KBM-7 (cell line): ENCODE measurements around the gene TMEM243.
A peak's percentile ranks its signal among the peaks of the same experiment; 100 is the strongest.
"Not testable (repeated sequence)": the region's sequence is repeated elsewhere in the genome, so short reads cannot be mapped to it uniquely, and the experiment has no call there.

ENCODE experiments used
- DNase-seq: peaks from one replicate; pipeline ENCODE4 v3.0.0-alpha.2; 2015
- in situ Hi-C: fragments of 300-500 bp; cut with MboI; formaldehyde crosslinking; loops from 2 replicates; pipeline ENCODE4 v1.14.3; 2020; ENCODE audit warnings: low sequenced_read_pairs, low pct_unique_long_range_greater_than_20kb, mixed read lengths

The TMEM243 gene, protein sequence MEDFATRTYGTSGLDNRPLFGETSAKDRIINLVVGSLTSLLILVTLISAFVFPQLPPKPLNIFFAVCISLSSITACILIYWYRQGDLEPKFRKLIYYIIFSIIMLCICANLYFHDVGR

GRCh38 chr7:87219545-87220025 is at the start of gene TMEM243:
Gene TMEM243, minus strand, starts transcription at chr7:87219732. Its CDS starts 229 bp downstream, at chr7:87219503.
- DNase-seq, result peak; percentile 96
- in situ Hi-C loops, result no loop called here

DNA sequence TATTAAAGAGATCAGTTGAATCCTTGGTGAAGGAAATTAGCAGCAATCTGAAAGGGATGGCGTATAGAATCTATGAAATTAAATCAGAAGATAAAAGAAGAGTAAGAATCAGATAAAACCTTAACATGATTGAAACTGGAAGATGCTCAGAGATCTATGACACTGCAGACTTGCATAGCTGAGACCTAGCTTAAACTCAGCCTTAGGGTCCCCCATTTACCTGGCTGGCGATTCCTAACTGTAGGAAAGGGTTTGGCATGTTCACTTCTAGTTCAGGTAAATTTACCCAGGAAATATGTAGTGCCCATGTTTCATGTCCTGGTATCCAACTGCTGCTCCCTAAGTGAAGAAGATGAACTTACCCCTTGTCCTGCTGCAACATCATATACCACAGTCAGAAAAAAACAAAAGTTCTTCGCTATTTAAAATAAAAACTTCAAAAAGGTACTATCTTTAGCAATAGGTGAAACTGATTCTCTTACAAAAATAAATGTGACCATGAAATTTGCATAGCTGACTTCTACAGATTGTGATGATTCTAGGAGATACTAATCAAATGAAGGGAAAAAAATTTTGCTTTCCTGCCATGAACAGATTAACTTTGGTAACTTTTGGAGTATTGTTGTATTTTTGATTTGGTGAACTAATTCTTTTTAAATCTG is 47.8 kb upstream of the TMEM243 start:
- DNase-seq, result no peak
- in situ Hi-C loops, result no loop called here

- no peak for DNase-seq
- in situ Hi-C loops, result no loop called here
Measured at GRCh38 chr7:87263537-87263936, 44.0 kb upstream of the TMEM243 start.

GRCh38 chr7:87253589-87254087 is 34.1 kb upstream of the TMEM243 start:
- in situ Hi-C loops, result no loop called here
- no peak for DNase-seq

GRCh38 chr7:87245671-87246070 is 26.1 kb upstream of the TMEM243 start:
- not testable (repeated sequence) for DNase-seq
- in situ Hi-C loops, result loop anchor here (25.0 kb wide), 1 partner anchor 308 kb away; no protein-coding TSS in a partner anchor

GRCh38 chr7:87238464-87239051 is 19.0 kb upstream of the TMEM243 start:
- DNase-seq, result not testable (repeated sequence)
- in situ Hi-C loops, result loop anchor here (25.0 kb wide), 1 partner anchor 301 kb away; no protein-coding TSS in a partner anchor

DNA sequence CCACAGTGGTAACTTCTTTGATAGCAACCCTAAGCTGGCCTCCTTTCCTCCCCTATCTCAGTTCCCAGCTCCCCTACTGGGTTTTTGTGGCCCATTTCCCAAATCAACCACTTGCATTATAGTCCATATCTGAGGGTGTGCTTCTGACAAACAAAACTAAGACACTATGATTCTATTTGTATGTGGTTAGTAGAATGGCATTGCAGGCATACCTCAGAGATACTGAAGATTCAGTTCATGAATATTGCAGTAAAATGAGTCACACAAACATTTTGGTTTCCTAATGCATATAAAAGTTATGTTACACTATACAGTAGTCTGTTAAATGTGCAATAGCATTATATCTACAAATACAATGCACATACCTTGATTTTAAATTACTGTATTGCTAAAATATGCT is 15.4 kb upstream of the TMEM243 start:
- no peak for DNase-seq
- in situ Hi-C loops, result loop anchor here (25.0 kb wide), 1 partner anchor 298 kb away; no protein-coding TSS in a partner anchor

- in situ Hi-C loops, result loop anchor here (25.0 kb wide), 1 partner anchor 294 kb away; no protein-coding TSS in a partner anchor
- no peak for DNase-seq
Measured at GRCh38 chr7:87231711-87232110, 12.2 kb upstream of the TMEM243 start.

- no peak for DNase-seq
- in situ Hi-C loops, result loop anchor here (25.0 kb wide), 1 partner anchor 294 kb away; no protein-coding TSS in a partner anchor
Measured at GRCh38 chr7:87231258-87231657, 11.7 kb upstream of the TMEM243 start.

- in situ Hi-C loops, result loop anchor here (25.0 kb wide), 1 partner anchor 289 kb away; no protein-coding TSS in a partner anchor
- DNase-seq, result no peak
Measured at GRCh38 chr7:87226495-87226894, 7.0 kb upstream of the TMEM243 start.

DNA sequence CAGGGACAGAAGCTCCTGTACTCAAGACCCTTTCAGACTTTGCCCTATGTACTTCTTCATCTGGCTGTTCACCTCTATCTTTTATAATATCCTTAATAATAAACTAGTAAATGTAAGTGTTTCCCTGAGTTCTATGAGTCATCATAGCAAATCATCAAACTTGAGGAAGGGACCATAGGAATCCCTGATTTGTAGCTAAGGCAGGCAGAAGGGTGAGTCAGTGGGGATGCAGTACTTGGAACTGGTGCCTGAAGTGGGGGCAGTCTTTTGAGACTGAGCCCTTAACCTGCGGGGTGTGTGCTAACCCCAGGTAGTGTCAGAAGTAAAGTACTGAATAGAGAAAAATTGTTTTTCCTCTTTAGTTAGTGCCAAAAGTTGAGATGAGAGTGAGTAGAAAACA is 6.2 kb upstream of the TMEM243 start:
- DNase-seq, result no peak
- in situ Hi-C loops, result loop anchor here (25.0 kb wide), 1 partner anchor 288 kb away; no protein-coding TSS in a partner anchor

- no peak for DNase-seq
- in situ Hi-C loops, result no loop called here
Measured at GRCh38 chr7:87223666-87224065, 4.1 kb upstream of the TMEM243 start.

DNA sequence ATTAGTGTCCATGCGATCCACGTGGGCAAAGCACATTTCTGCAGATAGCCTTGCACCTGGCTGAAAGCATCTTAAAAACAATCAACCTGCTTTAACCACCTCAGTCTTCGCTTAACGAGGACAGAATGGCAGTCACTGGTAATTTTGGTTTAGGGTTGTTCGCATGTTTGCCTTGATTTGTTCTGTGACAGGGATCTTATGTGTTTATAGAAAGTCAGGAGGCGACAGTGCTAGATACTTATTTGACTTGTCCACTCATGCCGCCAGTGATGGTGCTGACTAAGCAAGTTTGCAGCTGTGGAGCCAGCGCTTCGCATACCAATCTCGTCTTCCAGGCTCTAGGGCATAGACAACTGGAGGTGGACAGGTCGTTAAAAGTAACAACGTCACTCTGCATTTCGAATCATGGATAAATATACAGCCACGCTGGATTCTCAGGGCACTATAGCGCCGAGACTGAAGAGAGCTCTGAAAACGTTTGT is 1.2 kb upstream of the TMEM243 start:
- in situ Hi-C loops, result no loop called here
- no peak for DNase-seq

DNA sequence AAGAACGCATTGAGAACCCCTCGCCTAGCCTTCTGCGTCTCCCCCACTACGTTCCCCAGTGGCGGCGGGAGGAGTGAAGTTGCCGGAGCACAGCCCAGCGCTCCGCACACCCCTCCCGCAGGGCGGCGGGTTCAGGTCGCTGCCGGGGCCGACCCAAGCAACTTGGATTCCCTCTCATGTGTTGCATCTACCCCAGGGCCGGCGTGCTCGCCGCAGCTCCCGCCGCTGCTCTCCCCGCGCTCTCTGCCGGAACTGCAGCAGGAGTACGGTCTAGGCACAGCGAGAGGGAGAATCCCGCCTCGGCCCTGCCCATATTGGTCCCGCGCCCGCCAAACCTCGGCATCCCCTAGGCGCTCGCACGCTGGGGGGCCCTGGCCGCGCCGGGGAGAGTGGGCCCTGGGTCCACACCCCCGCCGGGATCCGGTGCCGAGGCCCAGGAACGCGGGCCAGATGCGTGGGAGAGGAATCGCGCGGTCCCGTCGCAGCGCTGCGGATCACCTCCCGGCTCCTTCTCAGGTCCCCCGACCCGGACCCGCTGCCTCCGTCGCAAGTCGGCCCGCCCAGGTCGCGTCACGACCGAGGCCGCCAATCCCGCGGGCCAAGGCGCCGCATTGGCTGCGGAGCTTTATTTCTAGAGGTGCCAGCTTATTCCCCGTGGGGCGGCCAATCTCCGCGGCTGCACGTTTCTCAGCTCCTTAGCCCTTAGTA is 648 bp upstream of the TMEM243 start:
- in situ Hi-C loops, result no loop called here

GRCh38 chr7:87218796-87219544 is 562 bp downstream of the TMEM243 start:
- peak; percentile 82 for DNase-seq
- in situ Hi-C loops, result no loop called here

More for the DNA sequence above, 648 bp upstream of the TMEM243 start:
- peak; percentile 69 for DNase-seq

DNA sequence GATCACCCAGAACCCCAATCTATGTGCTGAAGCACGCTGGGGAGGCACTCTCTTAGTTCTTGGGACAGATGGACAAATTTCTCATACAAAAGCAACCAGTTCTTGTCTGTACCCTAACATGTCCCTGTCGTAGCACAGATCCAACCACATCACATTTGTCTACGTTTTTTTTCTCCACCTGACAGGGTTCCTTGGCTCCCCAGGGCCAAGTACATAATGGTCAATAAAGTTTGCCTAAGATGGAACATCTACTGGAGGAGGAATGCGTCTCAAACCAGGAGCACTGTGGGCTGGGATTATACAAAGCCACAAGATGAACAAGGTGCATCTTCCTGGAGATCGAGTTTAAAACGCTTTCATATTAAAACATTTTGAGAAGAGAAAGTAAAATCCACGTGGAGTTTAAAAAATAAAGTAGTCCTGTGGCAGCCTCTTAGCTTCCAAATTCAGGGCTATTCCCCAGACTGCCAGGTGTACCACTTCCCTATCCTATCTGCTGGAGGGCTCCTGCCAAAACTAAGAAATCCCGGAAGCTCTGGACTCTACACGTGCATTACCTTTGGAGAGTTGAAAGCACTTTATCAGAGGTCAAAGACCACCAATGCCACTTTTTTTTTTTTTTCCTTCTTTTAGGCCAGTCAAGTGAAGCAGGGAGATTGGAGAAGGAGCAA is 1.4 kb downstream of the TMEM243 start:
- DNase-seq, result no peak
- in situ Hi-C loops, result no loop called here

- DNase-seq, result peak; percentile 46
Measured at GRCh38 chr7:87216701-87217508, 2.6 kb downstream of the TMEM243 start.

More at GRCh38 chr7:87216701-87217508, 2.6 kb downstream of the TMEM243 start:
- in situ Hi-C loops, result no loop called here
